H1 (cell line): Measurements from ENCODE around the gene PPP1R3G. TPM values are rescaled to one million over a fixed set of nuclear protein-coding genes. Genes with fewer than 3 reads are reported as not detected.

Experiments used
- ASH2L ChIP-seq: fragments of 200-600, 300-600 bp; sonication (generic); IDR thresholded peaks from one replicate; pipeline ENCODE4 v1.7.1; 2017; ENCODE audit warnings: low read length
- ATF3 ChIP-seq: IDR thresholded peaks from 2 replicates; pipeline ENCODE4 v1.6.1; 2011; ENCODE audit warnings: low read depth, mild to moderate bottlenecking, low read length; ENCODE audit not compliant: insufficient read depth
- E2F6 ChIP-seq: IDR thresholded peaks from 2 replicates; pipeline ENCODE4 v1.6.1; 2012; ENCODE audit warnings: inconsistent platforms
- JUND ChIP-seq: IDR thresholded peaks from 2 replicates; pipeline ENCODE4 v1.6.1; 2011; ENCODE audit warnings: mild to moderate bottlenecking, improper control_type of control experiment, low read length
- KDM5A ChIP-seq: fragments of 200-600 bp; IDR thresholded peaks from 2 replicates; pipeline ENCODE4 v1.7.1; 2012; ENCODE audit warnings: mild to moderate bottlenecking, low read length, inconsistent platforms, mixed read lengths
- MAX ChIP-seq: IDR thresholded peaks from 2 replicates; pipeline ENCODE4 v1.6.1; 2012; ENCODE audit warnings: inconsistent platforms
- RAD21 ChIP-seq, 2 experiments: IDR thresholded peaks in 1 of 2; conservative IDR thresholded peaks in 1 of 2; 2 replicates each; pipeline ENCODE4 v1.6.1; 2011; ENCODE audit warnings: low read depth in 2 of 2, low read length in 2 of 2, improper control_type of control experiment in 1 of 2, inconsistent platforms in 1 of 2, mild to moderate bottlenecking in 1 of 2, moderate library complexity in 1 of 2
- USF2 ChIP-seq: IDR thresholded peaks from 2 replicates; pipeline ENCODE4 v1.6.1; 2011; ENCODE audit warnings: low read length, improper control_type of control experiment
- polyA plus RNA-seq, 7 experiments: library from polyadenylated mRNA; depleted of rRNA in 3 of 7; stranded (reverse) in 5 of 7; unstranded in 2 of 7; fragments of >200 nt in 5 of 7; fragments of 200-250 nt in 2 of 7; gene quantifications; 1 replicate in 5 of 7; 2 replicates in 1 of 7; 4 replicates in 1 of 7; pipeline versions ENCODE4 v1.2.1 to v1.2.3, GENCODE V29; 2011 to 2013; ENCODE audit warnings: missing spikeins in 2 of 7, mixed read lengths in 2 of 7
- total RNA-seq: library from RNA; stranded (reverse); fragmentation: NEBNext Ultra II Directional; extraction: Animal tissue kit (Norgen Biotek cat#: 25700); gene quantifications from 2 replicates; pipeline ENCODE4 v1.2.1, GENCODE V29; 2021

Gene PPP1R3G
- total and polyA plus RNA-seq, 2 of the 8 experiments (the other 6 are each of a cell fraction or from before 2014, with no cell fraction given): 0.03 to 0.09 TPM

GRCh38 chr6:5087389-5087788, 2.2 kb downstream of the PPP1R3G start (continued):
- TF ChIP-seq E2F6 (no peak), MAX (no peak), USF2 (no peak), ATF3 (no peak), KDM5A (no peak), ASH2L (no peak), JUND (no peak), RAD21 (IDR thresholded peaks at IDR 0.05 in 1 of 2, conservative IDR thresholded peaks at IDR 0.05 in 1 of 2; ENCODE audit: low read depth in 2 of 2, low read length in 2 of 2) (no peak)
- TF ChIP-seq, all 59 proteins: peak for 0
